HEK293T (cell line): Measurements from ENCODE around the gene SBK3.

ENCODE experiments used
- ARNT ChIP-seq: fragments of 450-650 bp; IDR thresholded peaks from 2 replicates; pipeline ENCODE4 v1.6.1; 2017; ENCODE audit warnings: mild to moderate bottlenecking
- BHLHE40 ChIP-seq: fragments of 450-650 bp; IDR thresholded peaks from 2 replicates; pipeline ENCODE4 v1.6.1; 2016; ENCODE audit warnings: mild to moderate bottlenecking, moderate library complexity, borderline replicate concordance
- CTBP1 ChIP-seq: fragments of 450-650 bp; IDR thresholded peaks from 2 replicates; pipeline ENCODE4 v1.6.1; 2016; ENCODE audit warnings: borderline replicate concordance
- FOXA1 ChIP-seq: fragments of 450-650 bp; IDR thresholded peaks from 2 replicates; pipeline ENCODE4 v1.6.1; 2016; ENCODE audit warnings: mild to moderate bottlenecking
- FOXK2 ChIP-seq: fragments of 450-650 bp; IDR thresholded peaks from 2 replicates; pipeline ENCODE4 v1.6.1; 2016; ENCODE audit warnings: mild to moderate bottlenecking
- FOXM1 ChIP-seq: fragments of 450-650 bp; IDR thresholded peaks from 2 replicates; pipeline ENCODE4 v1.6.1; 2017; ENCODE audit warnings: mild to moderate bottlenecking, borderline replicate concordance
- HDGF ChIP-seq: fragments of 450-650 bp; IDR thresholded peaks from 2 replicates; pipeline ENCODE4 v1.6.1; 2017; ENCODE audit warnings: antibody characterized with exemption, borderline replicate concordance
- L3MBTL2 ChIP-seq: fragments of 450-650 bp; conservative IDR thresholded peaks from 2 replicates; pipeline ENCODE4 v1.6.1; 2016; ENCODE audit warnings: mild to moderate bottlenecking
- PKNOX1 ChIP-seq: fragments of 450-650 bp; IDR thresholded peaks from 2 replicates; pipeline ENCODE4 v1.6.1; 2016
- SP1 ChIP-seq: fragments of 450-650 bp; IDR thresholded peaks from 2 replicates; pipeline ENCODE4 v1.6.1; 2017
- TARDBP ChIP-seq: fragments of 450-650 bp; IDR thresholded peaks from 2 replicates; pipeline ENCODE4 v1.6.1; 2016
- ZNF384 ChIP-seq: fragments of 450-650 bp; IDR thresholded peaks from 2 replicates; pipeline ENCODE4 v1.6.1; 2016

- no peak for TF ChIP-seq CTBP1
- no peak for TF ChIP-seq PKNOX1
- no peak for TF ChIP-seq FOXK2
- TF ChIP-seq BHLHE40, result no peak
- no peak for TF ChIP-seq ARNT
- no peak for TF ChIP-seq ZNF384
- no peak for TF ChIP-seq TARDBP
- TF ChIP-seq HDGF, result no peak
- TF ChIP-seq FOXA1, result no peak
- no peak for TF ChIP-seq FOXM1
- TF ChIP-seq SP1, result no peak
- TF ChIP-seq L3MBTL2, result no peak
These were observed 4.7 kb downstream of the SBK3 start for GRCh38 chr19:55540619-55541018.
